GM04503 (cell line): ENCODE results near the gene SIRT6.
A peak's percentile ranks its signal among the peaks of the same experiment; 100 is the strongest.
"Not testable (repeated sequence)": the region's sequence is repeated elsewhere in the genome, so short reads cannot be mapped to it uniquely, and the experiment has no call there.

Experiments
- DNase-seq: peaks from one replicate; pipeline ENCODE4 v3.0.0-alpha.2; 2012; ENCODE audit warnings: low read depth

SIRT6 gene

DNA sequence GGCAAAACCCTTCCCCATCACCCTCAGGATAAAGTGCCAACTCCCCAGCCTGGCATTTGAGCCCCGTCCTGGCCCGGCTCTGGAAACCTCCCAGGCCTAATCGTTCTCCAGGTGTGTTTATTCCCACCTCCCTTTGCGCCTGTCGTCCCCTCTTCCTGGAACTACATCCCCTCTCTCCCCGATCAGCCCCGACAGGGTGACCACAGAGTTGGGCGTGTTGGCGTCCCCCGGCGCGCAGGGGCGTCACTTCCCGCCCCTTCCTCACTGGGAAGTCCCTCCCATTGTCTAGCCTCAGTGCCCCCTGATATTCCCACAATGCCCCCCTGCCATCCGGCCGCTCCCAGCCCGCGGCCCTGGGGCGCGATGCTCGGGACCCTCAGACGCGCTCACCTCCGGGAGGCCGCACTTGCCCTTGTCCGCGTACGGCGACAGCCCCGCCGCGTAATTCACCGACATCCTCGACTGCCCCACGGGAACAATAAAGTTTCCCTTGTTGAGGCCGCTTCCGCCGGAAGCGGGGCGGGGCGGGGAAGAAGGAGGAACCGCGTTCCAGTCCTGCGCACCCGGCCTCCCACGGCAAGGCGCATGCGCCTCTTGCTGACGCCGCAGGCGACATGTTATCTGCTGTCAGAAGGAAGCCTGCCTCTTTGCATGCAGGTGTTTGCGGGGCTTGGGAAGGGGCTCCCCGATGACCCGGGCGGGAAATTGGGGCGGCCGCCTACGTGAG lies at the start of gene SIRT6, which contains the start of gene ANKRD24:
Gene SIRT6, minus strand, starts transcription at position 480 of the 727 bp plus-strand sequence. Its CDS starts 24 bp downstream, at position 456.
Gene ANKRD24, plus strand, starts transcription at position 606 of the 727 bp plus-strand sequence. CDS start 3,737 bp downstream, outside the sequence.
- peak; percentile 68 for DNase-seq

DNA sequence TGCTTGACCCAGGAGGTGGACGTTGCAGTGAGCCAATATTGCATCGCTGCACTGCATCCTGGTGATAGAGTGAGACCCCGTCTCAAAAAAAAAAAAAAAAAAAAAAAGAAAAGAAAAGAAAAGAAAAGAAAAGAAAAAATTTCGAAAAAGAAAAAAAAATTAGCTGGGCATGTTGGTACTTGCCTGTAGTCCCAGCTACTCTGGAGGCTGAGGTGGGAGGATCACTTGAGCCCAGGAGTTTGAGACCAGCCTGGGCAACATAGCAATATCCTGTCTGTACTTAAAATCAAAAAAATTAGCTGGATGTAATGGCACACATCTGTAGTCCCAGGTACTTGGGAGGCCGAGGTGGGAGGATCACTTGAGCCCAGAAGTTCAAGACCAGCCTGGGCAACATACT lies 49.8 kb upstream of the SIRT6 start:
- DNase-seq, result not testable (repeated sequence)

DNA sequence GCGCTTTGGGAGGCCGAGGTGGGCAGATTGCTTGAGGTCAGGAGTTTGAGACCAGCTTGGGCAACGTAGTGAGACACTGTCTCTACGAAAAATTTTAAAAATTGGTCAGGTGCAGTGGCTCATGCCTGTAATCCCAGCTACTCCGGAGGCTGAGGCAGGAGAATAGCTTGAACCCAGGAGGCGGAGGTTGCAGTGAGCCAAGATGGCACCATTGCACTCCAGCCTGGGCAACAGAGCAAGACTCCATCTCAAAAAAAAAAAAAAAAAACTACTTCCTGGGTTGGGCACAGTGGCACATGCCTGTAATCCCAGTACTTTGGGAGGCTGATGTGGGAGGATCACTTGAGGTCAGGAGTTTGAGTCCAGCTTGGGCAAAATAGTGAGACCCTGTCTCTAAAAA lies 49.2 kb upstream of the SIRT6 start:
- not testable (repeated sequence) for DNase-seq

DNA sequence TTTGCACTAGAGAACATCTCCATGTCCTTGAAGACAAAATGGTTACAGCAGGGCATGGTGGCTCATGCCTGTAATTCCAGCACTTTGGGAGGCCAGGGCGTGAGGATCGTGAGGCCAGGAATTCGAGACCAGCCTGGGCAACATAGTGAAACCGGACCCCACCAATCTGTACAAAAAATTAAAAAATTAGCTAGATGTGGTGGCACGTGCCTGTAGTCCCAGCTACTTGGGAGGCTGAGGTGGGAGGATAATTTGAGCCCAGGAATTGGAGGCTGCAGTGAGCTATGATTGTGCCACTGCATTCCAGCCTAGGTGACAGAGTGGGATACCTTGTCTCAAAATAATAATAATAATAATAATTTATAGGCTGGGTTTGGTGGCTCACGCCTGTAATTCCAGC lies 47.9 kb upstream of the SIRT6 start:
- DNase-seq, result not testable (repeated sequence)

DNA sequence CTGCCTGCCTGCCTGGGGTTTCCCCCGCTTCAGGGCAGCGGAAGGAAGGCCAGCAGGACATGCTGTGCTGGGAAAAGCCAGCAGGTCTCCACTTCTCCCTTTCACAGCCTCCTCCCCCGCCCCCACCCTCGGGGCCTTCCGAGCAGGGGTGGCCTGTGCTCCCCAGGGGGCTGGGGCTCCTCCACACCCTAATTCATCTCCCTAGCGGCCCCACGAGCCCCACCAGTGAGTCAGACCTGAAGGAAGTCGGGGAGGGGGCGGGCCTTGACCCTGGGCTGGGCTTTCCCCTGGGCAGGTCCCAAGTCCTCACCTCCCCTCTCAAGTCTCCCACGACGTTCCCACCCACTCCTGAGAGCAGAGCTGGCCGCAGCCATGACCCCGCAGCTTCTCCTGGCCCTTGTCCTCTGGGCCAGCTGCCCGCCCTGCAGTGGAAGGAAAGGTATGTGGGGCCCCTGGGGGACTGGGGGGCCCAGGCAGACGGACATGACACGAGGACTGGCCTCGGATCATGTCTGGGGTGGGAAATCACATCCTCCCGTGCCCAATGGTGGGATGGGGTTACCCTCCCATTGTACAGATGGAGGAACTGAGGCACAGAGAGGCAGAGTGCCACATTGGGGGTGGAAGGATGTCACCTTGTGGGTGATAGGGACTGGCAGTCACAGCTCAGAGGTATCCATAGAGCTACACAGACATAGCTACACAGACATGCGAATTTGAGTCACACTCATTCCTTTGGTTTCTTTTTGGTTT lies 47.0 kb upstream of the SIRT6 start, which contains the start of gene EBI3:
Gene EBI3, plus strand, starts transcription at position 345 of the 753 bp plus-strand sequence. Its CDS starts 28 bp downstream, at position 373.
- DNase-seq, result no peak

DNA sequence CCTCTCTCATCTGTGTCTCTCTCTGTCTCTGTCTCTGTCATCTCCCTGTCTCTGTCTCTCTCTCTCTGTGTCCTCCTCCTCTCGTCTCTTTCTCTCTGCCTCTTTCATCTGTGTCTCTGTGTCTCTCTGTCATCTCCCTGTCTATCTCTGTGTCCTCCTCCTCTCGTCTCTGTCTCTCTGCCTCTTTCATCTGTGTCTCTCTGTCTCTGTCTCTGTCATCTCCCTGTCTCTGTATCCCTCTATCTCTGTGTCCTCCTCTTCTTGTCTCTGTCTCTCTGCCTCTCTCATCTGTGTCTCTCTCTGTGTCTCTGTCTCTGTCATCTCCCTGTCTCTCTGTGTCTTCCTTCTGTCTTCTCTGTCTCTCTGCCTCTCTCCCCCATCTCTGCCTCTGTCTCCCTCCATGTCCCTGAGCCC lies 46.4 kb upstream of the SIRT6 start:
- no peak for DNase-seq

DNA sequence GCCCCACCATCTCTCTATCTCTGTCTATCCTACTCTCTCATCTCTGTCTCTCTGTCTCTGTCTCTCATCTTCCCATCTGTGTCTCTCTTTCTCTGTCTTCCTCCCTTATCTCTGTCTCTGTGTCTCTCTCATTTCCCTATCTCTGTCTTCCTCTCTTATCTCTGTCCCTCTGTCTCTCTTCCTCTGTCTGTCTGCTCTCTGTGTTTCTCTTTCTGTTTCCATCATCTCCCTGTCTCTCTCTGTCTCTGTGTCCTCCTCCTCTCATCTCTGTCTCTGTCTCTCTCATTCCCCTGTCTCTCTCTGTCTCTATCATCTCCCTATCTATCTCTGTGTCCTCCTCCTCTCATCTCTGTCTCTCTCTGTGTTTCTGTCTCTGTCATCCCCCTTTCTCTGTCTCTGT lies 45.4 kb upstream of the SIRT6 start:
- no peak for DNase-seq

DNA sequence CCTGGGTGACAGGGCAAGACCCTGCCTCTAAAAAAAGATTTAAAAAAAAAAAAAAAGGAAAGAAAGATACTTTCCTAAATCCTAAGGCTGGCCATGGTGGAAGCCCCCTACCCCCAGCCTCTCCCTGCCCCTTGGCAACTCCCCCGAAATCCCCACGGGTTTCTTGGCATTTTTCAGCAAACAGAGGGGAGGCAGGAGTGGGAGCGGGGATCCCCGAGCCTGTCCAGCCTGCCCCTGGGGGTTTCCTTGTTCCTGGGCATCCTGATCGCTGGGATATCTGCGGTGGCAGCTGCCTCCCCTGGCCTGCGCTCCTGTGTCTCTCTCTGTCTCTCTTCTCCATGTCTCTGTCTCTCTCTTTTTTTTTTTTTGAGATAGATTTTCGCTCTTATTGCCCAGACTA lies 43.5 kb upstream of the SIRT6 start:
- DNase-seq, result no peak

DNA sequence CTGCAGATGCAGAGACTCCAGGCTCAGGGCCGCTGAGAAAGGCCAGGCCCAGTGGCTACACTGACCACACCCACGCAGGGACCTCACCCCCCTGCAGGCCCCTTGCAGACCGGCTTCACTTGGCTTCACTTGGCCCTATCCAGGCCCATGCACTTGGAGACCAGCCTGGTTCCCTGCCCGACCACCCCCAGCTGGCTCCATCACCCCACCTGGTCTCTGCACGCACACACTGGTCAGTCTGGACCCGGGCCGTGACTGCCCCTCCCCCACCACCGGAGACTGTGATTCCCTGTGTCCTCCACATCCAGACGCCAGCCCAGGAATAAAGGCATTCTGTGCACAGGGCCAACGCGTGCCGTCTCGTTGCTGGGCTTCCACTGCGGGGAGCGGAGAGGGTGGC lies 42.1 kb upstream of the SIRT6 start:
- DNase-seq, result no peak

DNA sequence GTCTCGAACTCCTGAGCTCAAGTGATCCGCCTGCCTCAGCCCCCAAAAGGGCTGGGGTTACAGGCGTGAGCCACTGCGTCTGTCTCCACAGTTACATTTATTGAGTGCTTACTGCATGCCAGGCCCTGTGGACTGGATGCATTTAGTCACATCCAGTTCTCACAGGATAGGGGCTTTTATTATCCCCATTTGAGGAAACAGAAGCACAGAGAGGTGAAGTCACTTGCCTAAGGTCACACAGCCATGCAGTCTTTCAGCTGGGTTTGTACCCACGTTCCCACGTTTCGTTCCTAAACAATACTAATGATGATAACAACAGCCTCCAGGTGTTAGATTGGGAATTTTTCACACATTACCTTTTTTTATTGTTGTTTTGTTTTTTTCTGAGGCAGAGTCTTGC lies 37.8 kb upstream of the SIRT6 start:
- DNase-seq, result no peak

DNA sequence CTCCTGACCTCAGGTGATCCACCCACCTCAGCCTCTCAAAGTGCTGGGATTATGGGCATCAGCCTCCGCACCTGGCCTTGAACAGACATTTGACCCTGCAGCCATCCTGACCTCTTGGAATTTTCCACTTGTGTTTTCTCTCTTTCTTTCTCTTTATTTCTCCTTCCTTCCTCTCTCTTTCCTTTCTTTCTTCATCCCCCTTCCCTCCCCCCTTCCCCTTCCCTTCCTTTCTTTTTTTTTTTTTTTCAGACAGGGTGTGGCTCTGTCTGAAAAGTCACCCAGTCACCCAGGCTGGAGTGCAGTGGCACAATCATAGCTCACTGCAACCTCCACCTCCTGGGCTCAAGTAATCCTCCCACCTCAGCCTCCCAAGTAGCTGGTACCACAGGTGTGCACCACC lies 36.2 kb upstream of the SIRT6 start:
- DNase-seq, result not testable (repeated sequence)

DNA sequence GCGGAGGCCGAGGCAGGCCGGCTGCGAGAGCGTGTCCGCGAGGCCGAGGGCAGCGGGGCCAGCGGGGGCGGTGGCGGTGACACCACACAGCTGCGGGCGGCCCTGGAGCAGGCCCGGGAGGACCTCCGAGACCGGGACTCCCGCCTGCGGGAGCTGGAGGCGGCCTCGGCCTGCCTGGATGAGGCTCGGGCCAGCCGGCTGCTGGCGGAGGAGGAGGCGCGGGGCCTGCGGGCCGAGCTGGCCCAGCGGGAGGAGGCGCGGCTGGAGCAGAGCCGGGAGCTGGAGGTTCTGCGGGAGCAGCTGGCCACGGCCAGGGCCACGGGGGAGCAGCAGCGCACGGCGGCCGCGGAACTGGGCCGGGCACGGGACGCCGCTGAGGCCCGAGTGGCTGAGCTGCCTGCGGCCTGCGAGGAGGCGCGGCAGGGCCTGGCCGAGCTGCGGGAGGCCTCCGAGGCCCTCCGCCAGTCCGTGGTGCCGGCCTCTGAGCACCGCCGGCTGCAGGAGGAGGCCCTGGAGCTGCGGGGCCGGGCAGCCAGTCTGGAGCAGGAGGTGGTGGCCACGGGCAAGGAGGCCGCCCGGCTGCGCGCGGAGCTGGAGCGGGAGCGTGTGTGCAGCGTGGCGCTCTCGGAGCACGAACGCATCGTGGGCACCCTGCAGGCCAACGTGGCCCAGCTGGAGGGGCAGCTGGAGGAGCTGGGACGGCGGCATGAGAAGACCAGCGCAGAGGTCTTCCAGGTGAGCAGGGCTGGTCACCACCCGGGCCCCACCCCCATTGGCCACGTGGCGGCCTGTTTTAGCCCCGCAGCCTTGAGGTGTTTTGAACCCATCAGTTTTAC lies 35.3 kb upstream of the SIRT6 start:
- DNase-seq, result no peak

DNA sequence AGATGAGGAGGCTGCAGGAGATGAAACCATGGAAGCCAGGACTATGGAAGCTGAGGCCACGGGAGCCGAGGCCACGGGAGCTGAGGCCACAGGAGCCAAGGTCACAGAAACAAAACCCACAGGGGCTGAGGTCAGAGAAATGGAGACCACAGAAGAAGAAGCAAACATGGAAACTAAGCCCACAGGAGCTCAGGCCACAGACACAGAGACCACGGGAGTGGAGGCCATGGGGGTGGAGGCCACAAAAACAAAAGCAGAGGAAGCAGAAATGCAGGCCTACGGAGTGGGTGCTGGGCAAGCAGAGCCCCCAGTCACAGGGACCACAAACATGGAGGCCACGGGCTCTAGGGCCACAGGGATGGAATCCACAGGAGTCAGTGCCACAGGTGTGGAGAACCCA lies 34.5 kb upstream of the SIRT6 start:
- no peak for DNase-seq

DNA sequence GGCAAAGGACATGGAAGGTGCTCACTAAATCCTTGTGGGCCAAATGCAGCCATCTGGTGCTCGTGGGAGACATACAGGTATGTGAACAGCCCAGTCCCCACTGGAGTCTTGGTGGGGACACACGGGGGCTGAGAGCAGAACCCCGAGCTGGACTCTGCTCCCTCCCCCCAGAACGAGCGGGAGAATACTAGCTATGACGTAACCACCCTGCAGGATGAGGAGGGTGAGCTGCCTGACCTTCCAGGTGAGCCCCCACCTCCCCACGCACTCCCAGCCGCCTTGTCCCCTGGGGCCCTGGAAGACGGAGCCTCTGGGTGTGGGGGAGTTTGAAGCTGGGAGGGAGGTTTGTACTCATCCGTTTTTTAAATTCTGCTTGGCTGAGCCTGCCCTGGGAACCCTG lies 33.4 kb upstream of the SIRT6 start:
- DNase-seq, result no peak

DNA sequence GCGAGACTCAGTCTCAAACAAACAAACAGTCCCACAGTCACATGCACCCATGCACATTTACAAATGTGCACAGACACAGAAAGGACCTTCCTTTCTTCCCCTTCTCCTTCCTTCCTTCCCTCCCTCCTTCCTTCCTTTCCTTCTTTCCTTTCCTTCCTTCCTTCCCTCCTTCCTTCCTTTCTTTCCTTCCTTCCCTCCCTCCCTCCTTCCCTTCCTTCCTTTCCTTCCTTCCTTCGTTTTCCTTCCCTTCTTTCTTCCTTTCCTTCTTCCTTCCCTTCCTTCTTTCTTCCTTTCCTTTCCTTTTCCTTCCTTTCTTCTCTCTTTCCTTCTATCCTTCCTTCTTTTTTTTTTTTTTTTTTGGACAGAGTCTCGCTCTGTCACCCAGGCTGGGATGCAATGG lies 30.8 kb upstream of the SIRT6 start:
- DNase-seq, result no peak

DNA sequence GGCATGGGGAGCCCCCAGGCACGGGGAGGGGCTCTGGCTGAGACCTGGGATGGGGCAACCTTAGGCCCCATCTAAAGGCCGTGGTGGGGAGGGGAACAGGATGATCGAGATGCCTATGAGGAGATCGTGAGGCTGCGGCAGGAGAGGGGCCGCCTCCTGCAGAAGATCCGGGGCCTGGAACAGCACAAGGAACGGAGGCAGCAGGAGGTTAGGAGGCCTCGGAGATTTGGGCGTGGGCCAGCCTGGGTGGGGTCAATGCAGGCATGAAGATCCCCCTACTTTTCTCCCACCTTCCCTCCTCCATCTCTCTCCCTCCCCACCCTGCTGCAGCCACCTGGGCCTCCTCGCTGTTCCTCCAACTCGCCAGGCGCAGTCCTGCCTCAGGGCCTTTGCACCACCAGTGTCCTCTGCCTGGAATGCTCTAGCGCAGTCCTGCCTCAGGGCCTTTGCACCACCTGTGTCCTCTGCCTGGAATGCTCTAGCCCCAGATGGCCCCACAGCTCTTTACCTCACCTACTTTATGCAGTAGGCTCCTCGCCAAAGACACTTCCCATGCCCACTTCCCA lies 27.9 kb upstream of the SIRT6 start:
- no peak for DNase-seq

DNA sequence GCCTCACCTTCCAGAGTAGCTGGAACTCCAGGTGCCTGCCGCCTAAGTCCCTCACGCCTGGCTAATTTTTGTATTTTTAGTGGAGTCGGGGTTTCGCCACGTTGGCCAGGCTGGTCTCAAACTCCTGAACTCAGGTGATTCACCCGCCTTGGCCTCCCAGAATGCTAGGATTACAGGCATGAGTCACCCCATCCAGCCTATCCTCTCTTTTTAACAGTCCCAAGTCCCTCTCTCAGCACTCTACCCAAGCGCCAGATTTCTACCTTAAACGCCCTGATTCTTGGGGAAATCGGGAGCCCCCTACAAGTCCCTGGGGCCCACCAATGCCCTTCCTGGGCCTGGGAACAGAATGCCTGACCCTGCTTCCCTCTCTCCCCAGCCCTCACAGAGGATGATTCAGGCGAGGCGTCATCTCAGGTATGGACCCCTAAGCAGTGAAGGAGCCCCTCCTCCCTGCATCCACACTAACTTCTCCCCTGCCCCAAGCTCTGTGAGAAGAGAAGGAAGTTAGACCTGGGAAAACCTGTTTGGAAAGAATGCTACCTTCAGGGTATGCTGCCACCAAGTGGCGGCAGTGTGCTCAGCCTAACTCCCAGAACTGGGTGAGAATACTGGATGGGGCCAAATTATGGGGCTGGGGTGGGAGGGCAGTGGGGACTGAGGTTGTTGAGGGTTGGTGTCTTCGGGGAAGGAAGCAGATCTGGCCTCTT lies 26.2 kb upstream of the SIRT6 start:
- DNase-seq, result no peak

DNA sequence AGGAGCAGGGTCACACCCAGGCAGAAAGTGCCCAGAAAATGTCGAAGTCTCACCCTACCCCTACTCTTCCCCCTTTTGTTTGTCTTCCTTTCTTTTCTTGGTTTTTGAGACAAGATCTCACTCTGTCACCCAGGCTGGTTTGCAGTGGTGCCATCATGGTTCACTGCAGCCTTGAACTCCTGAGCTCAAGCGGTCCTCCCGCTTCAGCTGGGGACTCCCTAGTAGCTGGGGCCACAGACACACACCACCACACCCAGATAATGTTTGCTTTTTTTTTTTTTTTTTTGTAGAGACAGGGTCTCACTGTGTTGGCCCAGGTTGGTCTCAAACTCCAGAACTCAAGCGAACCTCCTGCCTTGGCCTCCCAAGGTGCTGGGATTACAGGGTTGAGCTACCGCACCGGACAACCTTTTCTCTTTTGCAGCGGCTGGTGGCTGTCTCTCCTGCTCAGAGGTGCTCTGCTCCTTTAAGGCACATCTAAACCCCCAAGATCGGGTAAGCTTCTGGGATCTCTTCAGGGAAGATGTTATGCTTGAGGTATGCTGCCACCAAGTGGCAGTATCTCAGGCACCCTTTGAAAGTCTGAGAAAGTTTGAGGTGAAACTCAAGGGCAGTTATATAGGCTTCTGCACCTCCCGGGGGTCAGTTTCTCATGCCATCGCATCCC lies 24.6 kb upstream of the SIRT6 start:
- DNase-seq, result no peak

DNA sequence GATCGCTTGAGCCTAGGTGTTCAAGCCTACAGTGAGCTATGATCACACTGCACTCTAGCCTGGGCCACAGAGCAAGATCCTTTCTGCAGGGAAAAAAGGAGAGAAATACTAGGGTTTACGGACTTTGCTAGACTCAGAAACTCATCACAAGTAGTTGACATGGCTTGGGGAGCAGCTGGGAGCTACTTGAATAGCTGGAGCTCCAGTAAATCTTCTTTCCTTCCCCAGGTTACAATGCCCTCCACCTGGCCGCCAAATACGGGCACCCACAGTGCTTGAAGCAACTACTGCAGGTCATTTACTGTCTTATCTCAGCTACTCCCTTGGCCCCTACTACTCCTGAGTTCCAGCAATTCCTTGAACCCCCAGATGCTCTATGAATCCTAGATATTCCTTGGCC lies 19.4 kb upstream of the SIRT6 start:
- no peak for DNase-seq

DNA sequence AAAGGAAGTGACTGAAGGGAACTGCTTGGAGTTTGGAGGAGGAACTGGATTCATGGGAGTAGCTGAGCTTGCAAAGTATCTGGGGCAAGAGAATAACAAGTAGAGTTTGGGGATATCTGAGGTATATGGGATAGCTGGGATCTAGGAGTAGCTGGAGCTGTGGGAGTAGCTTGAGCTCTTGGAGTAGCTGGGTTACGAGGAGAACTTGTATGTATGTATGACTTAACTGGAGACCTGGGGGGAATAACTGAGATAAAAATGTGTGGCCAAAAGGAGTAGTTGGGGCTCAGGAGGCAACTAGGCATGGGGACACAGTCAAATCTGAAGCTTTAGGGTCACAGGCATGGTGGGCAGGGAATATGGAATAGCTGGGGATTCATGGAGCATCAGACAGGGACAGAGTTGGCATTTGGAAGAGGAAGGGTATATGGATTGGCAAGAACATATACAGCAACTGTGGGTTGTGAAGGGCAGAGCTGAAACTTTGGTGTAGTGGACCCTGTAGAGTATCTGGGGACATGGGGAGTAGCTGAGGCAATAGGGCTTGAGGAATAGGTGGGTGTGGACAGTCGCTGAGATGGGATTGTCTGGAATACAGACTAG lies 18.7 kb upstream of the SIRT6 start:
- no peak for DNase-seq
